GM15510 (cell line): ENCODE data around the gene EXOSC5.

ENCODE experiments used
- POLR2A ChIP-seq: IDR thresholded peaks from 3 replicates; pipeline ENCODE4 v1.6.1; 2011; ENCODE audit warnings: borderline replicate concordance; ENCODE audit not compliant: insufficient read length; ENCODE audit errors: extremely low read depth

The EXOSC5 gene

GRCh38 chr19:41420101-41420880, 23.1 kb upstream of the EXOSC5 start:
- no peak for TF ChIP-seq POLR2A

GRCh38 chr19:41416194-41416674, 19.1 kb upstream of the EXOSC5 start:
- TF ChIP-seq POLR2A, result no peak

GRCh38 chr19:41415154-41415571, 18.0 kb upstream of the EXOSC5 start:
- TF ChIP-seq POLR2A, result no peak

GRCh38 chr19:41414461-41414860, 17.3 kb upstream of the EXOSC5 start:
- TF ChIP-seq POLR2A, result no peak

- no peak for TF ChIP-seq POLR2A
Measured at GRCh38 chr19:41413947-41414346, 16.8 kb upstream of the EXOSC5 start.

- no peak for TF ChIP-seq POLR2A
Measured at GRCh38 chr19:41412953-41413352, 15.8 kb upstream of the EXOSC5 start.

GRCh38 chr19:41411968-41412265, 14.8 kb upstream of the EXOSC5 start:
- TF ChIP-seq POLR2A, result no peak

GRCh38 chr19:41411100-41411967, 14.2 kb upstream of the EXOSC5 start:
- no peak for TF ChIP-seq POLR2A

GRCh38 chr19:41410336-41411054, 13.3 kb upstream of the EXOSC5 start:
- no peak for TF ChIP-seq POLR2A

GRCh38 chr19:41409288-41409687, 12.1 kb upstream of the EXOSC5 start:
- TF ChIP-seq POLR2A, result no peak

- no peak for TF ChIP-seq POLR2A
Measured at GRCh38 chr19:41408256-41408655, 11.1 kb upstream of the EXOSC5 start.

- TF ChIP-seq POLR2A, result no peak
Measured at GRCh38 chr19:41407271-41407670, 10.1 kb upstream of the EXOSC5 start.

GRCh38 chr19:41405776-41406175, 8.6 kb upstream of the EXOSC5 start:
- no peak for TF ChIP-seq POLR2A

GRCh38 chr19:41403181-41403970, 6.2 kb upstream of the EXOSC5 start:
- no peak for TF ChIP-seq POLR2A
